Stimulated activated CD4-positive, alpha-beta T cell treated with anti-CD3 and anti-CD28 coated beads, TNF-alpha, amount 100 ng/mL, for 1 hour (primary cell): ENCODE results near the gene FAM114A2.
"Not testable (repeated sequence)": the region's sequence is repeated elsewhere in the genome, so short reads cannot be mapped to it uniquely, and the experiment has no call there.

Experiments
- DNase-seq, 3 donors: peaks; one replicate each; pipeline ENCODE4 v3.0.0-alpha.2; 2020; ENCODE audit warnings: low read depth in 3 of 3, low spot score in 1 of 3

The FAM114A2 gene

DNA sequence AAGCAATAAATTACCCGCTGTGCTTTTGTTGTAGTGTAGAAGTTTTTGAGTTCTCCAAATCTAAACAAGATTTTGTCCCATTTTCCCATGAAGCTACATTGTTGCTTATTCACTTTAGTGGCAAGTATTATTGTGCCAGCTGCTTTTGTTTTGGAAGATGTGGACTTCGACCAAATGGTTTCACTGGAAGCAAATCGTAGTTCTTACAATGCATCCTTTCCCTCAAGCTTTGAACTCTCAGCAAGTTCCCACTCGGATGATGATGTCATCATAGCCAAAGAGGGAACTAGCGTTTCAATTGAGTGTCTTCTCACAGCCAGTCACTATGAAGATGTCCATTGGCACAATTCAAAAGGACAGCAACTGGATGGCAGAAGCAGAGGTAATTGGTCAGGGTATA, 10.9 kb upstream of the FAM114A2 start:
- DNase-seq = no peak

DNA sequence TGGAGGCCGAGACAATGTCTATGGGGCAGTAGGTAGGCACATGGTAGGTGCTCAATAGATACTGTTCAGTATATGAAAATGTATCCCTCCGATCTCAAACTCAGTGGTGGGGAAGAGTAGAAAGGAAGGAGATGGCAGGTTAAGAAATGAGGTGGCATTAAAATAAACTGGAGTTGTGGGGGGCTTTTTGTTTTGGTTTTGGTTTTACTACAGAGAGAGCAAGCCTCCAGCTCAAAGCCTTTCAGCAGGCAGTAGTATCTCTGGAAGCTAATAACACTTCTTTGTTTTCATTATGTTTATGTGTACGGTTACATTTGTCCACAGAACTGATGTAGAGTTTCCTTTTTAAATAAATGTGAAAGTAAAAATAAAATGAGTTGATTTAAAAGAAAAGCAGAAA, 8.6 kb upstream of the FAM114A2 start:
- DNase-seq = no peak

DNA sequence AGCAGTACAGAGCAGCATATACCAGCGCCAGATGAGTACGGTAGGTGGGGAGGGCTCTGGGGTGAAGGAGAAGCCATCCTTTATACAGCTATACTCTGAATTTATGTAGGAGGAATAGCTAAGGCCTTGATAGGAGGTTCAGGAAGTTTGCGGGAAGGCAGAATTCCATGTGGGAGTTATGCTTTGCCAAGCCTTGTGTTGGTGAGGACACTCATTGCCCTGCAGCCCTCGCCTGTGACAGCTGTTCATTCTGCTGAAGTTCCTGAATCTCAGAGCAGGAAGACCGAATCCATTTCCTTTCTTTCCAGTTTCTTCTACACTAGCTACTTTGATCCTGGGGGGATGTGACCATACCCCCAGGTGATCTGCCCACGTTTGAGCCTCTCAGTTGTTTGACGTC, 7.8 kb upstream of the FAM114A2 start:
- DNase-seq = no peak

DNA sequence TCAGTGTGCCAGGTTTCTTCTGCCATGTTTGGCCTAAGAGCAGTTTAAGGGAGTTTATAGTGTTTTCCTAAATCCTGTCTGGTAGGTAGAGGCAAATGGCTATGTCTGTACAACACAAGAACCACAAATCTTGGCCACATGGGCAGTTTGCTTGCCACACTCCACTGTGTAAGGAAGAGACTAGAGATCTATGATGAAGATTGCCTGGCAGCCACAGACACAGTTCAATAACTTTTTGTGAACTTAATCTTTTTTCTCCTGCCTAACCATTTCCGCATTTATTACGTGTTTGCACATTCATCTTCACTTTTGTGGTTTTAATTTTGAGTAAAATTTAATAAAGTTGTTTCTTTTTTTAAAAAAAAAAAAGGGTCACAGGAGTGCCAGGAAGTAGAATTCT, 5.9 kb upstream of the FAM114A2 start:
- no peak for DNase-seq

DNA sequence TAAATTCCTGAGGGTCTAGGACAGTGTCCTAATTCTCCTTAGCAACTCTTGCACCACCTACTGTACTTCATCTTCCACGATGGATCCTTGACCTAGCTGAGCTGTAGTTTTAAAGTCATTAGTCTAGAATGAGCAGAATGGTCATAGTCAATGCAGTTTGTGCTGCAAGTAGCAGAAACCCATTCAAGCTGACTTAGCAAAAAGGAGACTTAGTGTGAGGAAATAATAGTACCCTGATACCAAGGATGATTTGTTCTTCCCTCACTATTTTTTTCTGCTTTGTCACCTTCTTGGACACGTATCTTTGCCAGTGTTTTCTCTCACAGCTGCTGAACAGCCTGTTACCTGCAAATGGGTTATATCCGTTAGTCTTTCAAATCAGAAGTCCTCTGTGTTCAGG, 5.4 kb upstream of the FAM114A2 start:
- no peak for DNase-seq

DNA sequence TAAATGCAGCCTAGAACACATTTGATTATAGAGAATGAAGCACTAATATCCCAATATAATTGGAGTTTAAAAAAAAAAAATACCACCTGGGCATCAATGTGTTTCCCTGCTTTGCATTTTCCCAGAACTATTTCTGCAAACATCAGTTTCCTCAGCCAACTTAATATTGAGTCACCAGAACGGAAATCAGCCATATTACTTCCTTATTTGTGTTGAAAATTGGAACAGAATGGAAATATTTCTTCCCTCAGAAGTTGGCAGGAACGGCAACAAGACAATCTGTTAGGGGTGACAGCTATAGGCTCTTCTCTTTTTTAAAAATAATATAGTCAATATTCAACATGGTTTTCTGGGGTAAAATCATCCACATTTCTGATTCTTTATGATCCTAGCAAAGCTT, 4.1 kb upstream of the FAM114A2 start:
- DNase-seq = no peak

DNA sequence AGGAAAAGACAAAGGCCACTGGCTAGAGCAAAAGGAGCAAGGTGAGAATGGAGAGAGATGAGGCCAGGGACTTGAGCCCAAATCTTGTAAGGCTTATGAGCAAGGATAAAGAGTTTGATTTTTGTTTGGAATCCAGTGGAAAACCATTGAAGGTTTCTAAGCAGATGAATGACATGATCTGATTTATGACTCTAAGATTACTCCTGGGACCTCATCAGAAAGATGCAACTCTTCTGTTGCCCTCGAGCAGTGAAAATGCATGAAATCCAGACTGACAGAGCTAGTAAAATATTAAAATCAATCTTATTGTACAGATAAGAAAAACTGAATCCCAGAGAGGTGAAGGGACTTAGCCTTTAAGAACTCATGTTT, 734 bp upstream of the FAM114A2 start:
- no peak for DNase-seq

DNA sequence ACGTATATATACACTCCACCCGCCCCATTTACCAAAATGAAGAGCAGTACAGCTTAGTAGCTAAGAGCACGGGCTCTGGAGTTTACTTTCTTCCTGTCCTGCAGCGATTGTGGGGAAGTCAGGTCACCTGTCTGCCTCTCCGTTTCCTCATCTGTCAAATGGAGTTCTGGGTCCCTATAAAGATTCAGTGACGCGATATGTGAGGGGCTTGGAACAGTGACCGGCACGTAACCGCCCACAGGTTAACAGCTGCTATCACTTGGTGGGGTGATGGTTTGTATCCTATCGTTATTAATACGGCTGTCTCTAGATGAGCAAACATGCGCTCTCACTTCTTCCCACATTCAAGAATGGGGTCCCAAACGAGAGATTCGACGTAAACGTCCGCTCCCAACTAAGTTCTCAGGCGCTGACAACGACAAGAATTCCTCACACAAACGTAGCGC, 426 bp downstream of the FAM114A2 start:
- DNase-seq = peak in 2 of 3 donors; percentile 5 to 7

DNA sequence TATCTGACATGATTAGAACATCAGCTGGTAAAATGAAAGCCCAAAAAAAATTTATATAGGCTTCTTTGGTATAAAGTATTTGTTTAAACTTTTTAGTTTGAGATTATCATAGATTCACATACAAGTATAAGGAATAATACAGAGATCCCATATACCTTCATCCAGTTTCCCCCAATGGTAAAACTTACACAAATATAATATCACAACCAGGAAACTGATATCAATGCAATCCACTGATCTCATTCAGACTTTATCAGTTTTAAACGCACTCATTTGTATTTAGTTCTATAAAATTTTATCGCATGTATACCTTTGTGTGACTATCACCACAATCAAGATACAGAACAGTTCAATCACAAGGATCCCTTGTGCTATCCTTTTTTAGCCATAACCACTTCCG, 3.8 kb downstream of the FAM114A2 start:
- DNase-seq = no peak

DNA sequence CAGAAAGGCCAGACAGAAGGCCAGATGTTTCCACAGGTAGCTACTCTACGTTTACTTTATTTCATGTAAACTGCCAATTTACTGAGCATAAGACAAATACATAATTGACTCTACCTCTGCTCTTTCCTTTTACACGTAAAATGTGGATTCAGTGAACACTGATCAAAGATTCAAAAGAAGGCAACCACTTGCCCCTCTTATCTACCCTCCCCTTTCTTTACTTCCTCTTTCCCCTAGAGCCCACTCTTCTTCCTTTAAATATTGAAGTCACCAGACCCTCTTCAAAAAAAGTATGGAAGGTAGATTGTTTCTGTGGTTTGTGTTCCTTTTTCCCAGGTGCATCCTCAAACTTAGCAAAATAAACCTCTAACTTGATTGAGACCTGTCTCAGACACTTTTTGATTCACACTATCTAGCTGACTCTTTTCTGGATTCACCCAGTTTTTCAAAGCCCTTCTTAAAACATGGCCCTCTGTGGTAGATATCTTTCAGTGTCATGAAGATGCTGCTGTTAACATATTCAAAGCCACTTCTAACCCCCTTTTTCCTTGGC, 6.7 kb downstream of the FAM114A2 start:
- DNase-seq = no peak

DNA sequence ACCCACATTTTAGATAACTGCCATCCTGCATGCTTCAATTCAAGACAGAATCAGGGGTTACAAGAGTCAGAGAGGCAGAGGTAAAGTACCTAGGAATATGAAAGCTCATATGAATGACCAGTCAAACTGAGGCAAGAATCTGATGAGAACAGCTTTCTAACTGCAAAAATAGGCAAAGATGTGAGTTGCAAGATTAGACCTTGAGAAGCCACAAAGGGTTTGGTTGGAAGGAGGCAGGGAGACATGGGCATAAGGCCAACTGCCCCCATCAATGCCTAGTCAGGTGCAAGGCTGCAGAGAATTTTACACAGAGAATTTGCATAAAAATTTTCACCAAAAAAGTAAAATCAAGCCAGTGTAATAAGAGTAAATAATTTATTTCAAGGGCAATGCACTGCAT, 12.8 kb downstream of the FAM114A2 start:
- no peak for DNase-seq

DNA sequence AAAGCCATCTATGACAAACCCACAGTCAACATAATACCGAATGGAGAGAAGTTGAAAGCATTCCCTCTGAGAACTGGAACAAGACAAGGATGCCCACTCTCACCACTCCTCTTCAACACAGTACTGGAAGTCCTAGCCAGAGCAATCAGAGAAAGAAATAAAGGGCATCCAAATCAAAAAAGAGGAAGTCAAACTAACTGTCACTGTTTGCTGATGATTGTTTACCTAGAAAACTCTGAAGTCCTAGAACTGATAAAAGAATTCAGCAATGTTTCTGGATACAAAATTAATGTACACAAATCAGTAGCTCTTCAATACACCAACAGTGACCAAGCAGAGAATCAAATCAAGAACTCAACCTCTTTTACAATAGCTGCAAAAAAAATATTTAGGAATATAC, 19.8 kb downstream of the FAM114A2 start:
- not testable (repeated sequence) for DNase-seq

DNA sequence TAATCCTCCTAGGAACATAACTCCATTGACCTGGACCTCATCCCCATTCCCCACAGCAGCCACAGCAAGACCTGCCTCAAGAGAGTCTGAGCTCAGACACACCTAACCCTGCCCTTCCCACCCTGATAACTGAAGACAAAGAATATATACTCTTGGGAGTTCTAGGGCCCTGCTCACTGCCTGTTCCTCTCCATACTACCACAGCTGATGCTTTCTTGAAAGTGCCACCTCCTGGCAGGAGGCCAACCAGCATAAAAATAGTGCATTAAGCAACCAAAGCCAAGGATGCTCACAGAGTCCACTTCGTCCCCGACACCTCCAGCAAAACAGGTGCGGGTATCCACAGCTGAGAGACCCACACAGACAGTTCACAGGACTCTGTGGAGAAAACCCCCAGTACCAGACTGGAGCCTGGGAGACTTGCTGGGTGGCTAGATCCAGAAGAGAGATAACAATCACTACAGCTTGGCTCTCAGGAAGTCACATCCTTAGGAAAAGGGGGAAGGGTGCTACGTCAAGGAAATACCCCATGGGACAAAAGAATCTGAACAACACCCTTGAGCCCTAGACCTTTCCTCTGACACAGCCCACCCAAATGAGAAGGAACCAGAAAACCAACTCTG, 23.5 kb downstream of the FAM114A2 start:
- no peak for DNase-seq

DNA sequence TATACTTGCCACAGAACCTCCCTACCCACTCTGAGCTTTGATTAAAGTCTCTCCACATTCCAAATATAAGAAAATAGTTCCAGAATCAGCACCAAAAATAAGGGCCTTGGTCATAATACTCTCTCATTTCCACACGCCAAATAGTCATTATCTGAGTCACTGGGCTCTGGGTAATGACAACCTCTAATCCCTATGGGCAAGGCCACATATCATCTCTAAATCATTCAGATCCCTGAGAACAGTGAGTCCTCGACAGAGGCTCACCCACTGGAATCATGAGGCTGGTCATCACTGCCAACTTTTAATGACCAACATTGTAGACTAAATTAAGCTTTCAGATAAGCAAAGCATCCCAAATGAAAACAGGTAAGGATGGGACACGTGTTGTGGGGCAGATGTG, 28.1 kb downstream of the FAM114A2 start:
- no peak for DNase-seq

DNA sequence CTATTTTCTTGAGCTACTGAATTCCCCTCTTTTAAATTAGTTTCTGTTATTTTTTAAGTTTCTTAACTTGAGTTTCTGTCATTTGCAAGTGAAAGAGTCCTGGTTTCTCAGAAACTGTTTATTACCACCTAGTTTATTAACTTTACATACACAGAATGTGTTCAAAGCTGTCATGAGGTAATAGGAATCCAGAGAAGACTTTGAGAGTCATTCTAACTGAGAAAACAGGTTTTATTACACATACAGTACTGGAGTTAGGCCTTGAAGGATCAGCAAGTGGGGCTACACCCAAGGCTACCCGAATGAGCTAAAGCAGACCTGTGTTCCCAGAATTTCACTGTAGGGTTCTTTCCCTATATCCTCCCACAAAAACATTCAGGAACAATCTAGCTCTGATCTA, 33.1 kb downstream of the FAM114A2 start:
- no peak for DNase-seq

DNA sequence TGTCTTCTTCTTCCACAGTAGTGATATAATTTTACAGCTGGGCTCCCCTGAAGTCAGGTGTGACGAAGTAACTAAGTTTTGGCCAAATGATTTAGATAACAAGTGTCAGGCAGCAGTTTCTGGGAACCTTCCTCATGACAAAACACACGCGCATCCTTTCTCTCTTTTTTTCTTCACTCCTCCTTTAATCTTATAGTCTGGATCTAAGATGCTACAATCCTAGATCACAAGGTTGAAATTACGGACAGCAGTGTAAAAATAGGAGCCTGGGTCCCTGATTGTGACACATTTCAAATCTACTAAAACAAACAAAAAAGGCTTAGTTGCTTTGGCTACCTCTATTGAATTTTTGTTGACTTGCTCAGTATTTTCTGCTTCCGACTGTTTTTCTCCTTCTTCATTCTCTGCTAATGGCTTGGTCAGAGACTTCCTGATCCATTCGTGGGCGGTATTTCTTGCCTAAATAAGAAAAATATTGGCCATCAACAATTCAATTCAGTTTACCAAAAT, 36.1 kb downstream of the FAM114A2 start:
- no peak for DNase-seq

DNA sequence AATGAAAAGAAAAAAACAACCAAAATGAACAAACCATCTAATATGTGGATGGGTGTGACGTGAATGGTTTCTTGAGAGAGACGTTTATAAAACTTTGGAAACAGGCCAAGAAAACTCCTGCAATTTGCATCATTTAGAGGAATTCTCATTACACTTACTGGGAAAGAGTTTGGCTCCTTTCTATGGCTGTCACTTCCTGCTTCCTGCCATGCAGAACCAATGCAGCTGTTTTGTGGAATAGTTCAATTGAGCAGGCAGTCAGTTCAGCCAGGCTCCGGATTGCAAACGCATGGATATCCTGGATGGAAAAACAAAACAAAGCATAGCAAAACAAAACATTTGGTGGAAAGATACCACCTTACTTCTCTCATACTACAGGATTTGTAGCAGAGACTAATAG, 36.6 kb downstream of the FAM114A2 start:
- DNase-seq = no peak

DNA sequence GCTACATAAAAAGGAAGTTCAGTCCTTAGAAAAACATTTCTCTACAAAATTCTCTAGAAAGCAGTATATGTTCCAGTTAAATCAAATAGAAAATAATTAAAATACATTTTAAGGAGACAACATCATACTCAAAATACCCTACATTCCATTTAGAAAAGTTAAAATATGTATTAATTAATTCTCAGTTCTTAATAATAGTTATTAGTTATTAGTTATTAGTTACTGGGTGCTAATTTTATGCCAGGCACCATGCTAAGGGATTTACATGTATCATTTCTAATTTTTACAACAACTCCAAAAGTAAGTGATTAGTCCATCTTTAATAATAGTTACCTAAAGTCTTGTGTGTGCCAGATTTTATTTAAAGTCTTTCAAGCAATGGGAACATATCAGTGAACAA, 38.0 kb downstream of the FAM114A2 start:
- DNase-seq = no peak

DNA sequence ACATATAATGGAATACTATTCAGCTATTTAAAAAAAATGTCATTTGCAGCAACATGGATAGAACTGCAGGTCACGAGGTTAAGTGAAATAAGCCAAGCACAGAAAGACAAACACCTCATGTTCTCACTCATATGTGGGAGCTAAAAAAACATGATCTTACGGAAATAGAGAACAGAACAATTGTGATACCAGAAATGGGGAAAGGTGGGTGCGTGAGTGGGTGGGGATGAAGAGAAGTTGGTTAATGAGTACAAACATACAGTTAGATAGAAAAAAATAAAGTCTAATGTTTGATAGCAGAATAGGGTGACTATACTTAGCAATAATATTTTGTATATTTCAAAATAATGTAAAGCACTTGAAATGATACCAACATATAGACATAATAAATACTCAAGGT, 38.7 kb downstream of the FAM114A2 start:
- DNase-seq = no peak

DNA sequence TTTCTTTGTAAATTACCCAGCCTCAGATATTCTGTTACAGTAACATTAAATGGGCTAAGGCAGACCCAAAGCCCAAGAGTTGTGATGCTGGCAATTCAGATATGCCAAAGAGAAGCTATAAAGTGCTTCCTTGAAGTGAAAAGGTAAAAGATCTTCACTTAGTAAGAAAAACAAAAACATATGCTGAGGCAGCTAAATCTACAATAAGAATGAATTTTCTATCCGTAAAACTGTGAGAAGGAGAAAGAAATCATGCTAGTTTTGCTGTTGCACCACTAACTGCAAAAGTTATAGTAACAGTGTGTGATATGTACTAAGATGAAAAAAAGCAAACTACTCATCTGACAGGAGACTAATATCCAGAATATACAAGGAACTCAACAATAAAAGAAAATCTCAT, 39.9 kb downstream of the FAM114A2 start:
- no peak for DNase-seq

DNA sequence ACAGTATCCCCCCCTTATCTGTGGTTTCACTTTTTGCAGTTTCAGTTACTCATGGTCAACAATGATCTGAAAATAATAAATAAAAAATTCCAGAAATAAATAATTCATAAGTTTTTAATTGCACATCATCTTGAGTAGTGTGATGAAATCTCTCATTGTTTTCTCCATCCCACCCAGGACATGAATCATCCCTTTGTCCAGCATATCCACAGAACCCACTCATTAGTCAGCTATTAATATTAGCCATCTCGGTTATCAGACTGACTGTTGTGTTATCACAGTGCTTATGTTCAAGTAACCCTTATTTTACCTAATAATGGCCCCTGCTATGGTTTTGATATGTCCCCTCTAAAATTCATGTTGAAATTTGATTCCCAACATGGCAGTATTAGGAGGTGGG, 40.7 kb downstream of the FAM114A2 start:
- DNase-seq = no peak

DNA sequence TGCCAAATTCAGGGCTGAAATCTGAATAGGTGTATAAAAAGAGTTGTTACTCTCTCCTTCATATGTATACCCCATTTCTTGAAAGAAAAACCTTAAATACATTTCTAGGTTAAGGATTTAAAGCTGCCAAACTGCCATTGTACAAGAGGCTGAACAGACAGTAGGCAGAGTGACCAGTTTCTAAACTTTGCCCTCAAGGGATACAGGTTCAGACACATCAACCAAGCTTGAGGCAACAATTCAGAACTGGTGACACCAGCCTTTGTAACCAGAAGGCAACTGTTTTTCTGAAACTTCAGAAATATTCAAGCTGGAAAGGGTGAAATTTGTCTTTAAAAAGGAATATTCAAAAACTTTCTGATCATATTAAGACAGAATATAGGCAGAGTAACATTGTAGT, 47.5 kb downstream of the FAM114A2 start:
- DNase-seq = no peak

DNA sequence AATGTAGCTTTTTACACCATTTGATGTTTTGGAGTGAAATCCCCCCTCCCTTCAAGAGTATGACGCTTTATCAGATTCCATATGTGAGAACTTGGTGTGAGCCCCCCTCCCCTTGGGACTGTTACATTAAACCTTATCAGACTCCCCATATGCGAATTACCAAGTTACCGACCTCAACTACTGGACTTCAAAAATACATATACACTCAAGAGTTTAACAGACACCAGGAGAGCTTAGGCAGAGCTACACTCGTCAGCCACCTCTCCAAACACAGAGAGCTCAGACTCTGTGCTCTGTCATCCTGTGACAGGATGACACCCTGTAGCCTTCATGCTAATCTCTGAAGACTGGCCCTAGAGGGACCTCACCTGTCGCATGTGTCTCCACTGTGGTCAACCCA, 50.2 kb downstream of the FAM114A2 start:
- DNase-seq = no peak
